GM12878 (cell line): ENCODE data around the gene PLCB4. TPM values are rescaled to one million over a fixed set of nuclear protein-coding genes. Genes with fewer than 3 reads are reported as not detected.

Source experiments
- ATAC-seq: fragments of 200-7000 bp; cut with Tn5 transposase; 3 replicates; pipeline ENCODE4 v1.9.1; 2020; ENCODE audit warnings: mild to moderate bottlenecking, moderate library complexity
- BruUV-seq: library from RNA; stranded (reverse); fragments of 400-500 nt; replicated peaks from 2 replicates; lab custom pipeline; 2021; lab: Mats Ljungman, UMichigan
- CTCF ChIA-PET: fragments of 300-600 bp; sonication (Branson Sonifier 250); formaldehyde crosslinking; extraction: SDS; loops from one replicate; lab custom pipeline; 2021; ENCODE audit warnings: inconsistent platforms; lab: Yijun Ruan, JAX
- POLR2A ChIA-PET: fragments of 350-600 bp; formaldehyde crosslinking; extraction: SDS; loops from one replicate; lab custom pipeline; 2021; ENCODE audit warnings: inconsistent platforms; lab: Charles Lee
- RAD21 ChIA-PET: fragments of 300-600 bp; sonication (Branson Sonifier 250); formaldehyde crosslinking; loops from one replicate; lab custom pipeline; 2023; ENCODE audit warnings: antibody characterized with exemption; ENCODE audit not compliant: unreplicated experiment; lab: Charles Lee
- SMC1A ChIA-PET: fragments of 300-600 bp; sonication (Branson Sonifier 250); formaldehyde crosslinking; loops from one replicate; lab custom pipeline; 2023; ENCODE audit not compliant: unreplicated experiment, uncharacterized antibody; lab: Charles Lee
- DNase-seq: peaks from one replicate; pipeline ENCODE4 v3.0.0-alpha.2; 2011; ENCODE audit warnings: low read depth, low spot score
- FAIRE-seq: peaks from 3 replicates; lab custom pipeline; 2011; peaks lifted over from hg19 to GRCh38; lab: Jason Lieb, UNC
- H2AFZ ChIP-seq: 2 replicates; pipeline ENCODE4 v1.6.0; 2011; ENCODE audit warnings: low read depth, low read length, control low read depth; ENCODE audit not compliant: control insufficient read depth
- H3K27ac ChIP-seq: 2 replicates; pipeline ENCODE4 v1.5.1; 2011; ENCODE audit warnings: control low read depth; ENCODE audit not compliant: control insufficient read depth, insufficient read depth
- H3K27me3 ChIP-seq, 2 experiments: replicated peaks in 1 of 2; 2 replicates each; pipeline versions ENCODE4 v1.6.0 to v1.6.1; 2011; ENCODE audit warnings: low read length in 1 of 2; ENCODE audit not compliant: control insufficient read depth in 2 of 2, insufficient read depth in 2 of 2
- H3K36me3 ChIP-seq, 2 experiments: 2 replicates each; pipeline ENCODE4 v1.5.1; 2011; ENCODE audit warnings: low read length in 1 of 2; ENCODE audit not compliant: control insufficient read depth in 2 of 2, insufficient read depth in 2 of 2
- H3K4me1 ChIP-seq: 2 replicates; pipeline ENCODE4 v1.6.1; 2011; ENCODE audit warnings: mild to moderate bottlenecking, low read length, moderate library complexity, mixed read lengths; ENCODE audit not compliant: control insufficient read depth, insufficient read depth
- H3K4me2 ChIP-seq: 2 replicates; pipeline ENCODE4 v1.6.0; 2011; ENCODE audit warnings: control low read depth; ENCODE audit not compliant: control insufficient read depth, insufficient read depth
- H3K4me3 ChIP-seq: fragments of 200-600 bp; sonication (generic); 2 replicates; pipeline ENCODE4 v1.5.1; 2016
- H3K79me2 ChIP-seq: 2 replicates; pipeline ENCODE4 v1.6.0; 2011; ENCODE audit warnings: low read length; ENCODE audit not compliant: control insufficient read depth, insufficient read depth
- H3K9ac ChIP-seq: 2 replicates; pipeline ENCODE4 v1.8.0; 2011; ENCODE audit warnings: low read length, control low read depth, mixed read lengths; ENCODE audit not compliant: control insufficient read depth, insufficient read depth
- H3K9me3 ChIP-seq: replicated peaks from 3 replicates; pipeline ENCODE4 v1.5.1; 2011; ENCODE audit warnings: mild to moderate bottlenecking, low read length; ENCODE audit not compliant: control insufficient read depth, insufficient read depth
- H4K20me1 ChIP-seq: 2 replicates; pipeline ENCODE4 v1.6.0; 2011; ENCODE audit not compliant: control insufficient read depth, insufficient read depth
- BACH1 ChIP-seq: fragments of 450-650 bp; IDR thresholded peaks from 2 replicates; pipeline ENCODE4 v1.6.1; 2017; ENCODE audit warnings: mild to moderate bottlenecking, borderline replicate concordance
- CREB1 ChIP-seq: IDR thresholded peaks from 2 replicates; pipeline ENCODE4 v1.6.1; 2012; ENCODE audit warnings: low read depth, mild to moderate bottlenecking, inconsistent platforms
- CTCF ChIP-seq, 3 experiments: IDR thresholded peaks in 2 of 3; conservative IDR thresholded peaks in 1 of 3; 2 replicates each; pipeline ENCODE4 v1.5.1; 2011; ENCODE audit warnings: low read depth in 3 of 3, low read length in 3 of 3, mild to moderate bottlenecking in 3 of 3, control low read depth in 2 of 3, moderate library complexity in 2 of 3, inconsistent platforms in 1 of 3, mixed read lengths in 1 of 3; ENCODE audit not compliant: control insufficient read depth in 2 of 3, insufficient read depth in 1 of 3; ENCODE audit errors: extremely low read depth in 1 of 3
- E4F1 ChIP-seq: fragments of 450-650 bp; IDR thresholded peaks from 2 replicates; pipeline ENCODE4 v1.6.1; 2018; ENCODE audit warnings: borderline replicate concordance, mild to moderate bottlenecking; ENCODE audit not compliant: partially characterized antibody
- EED ChIP-seq: sonication (generic); IDR thresholded peaks from 2 replicates; pipeline ENCODE4 v1.6.1; 2016; ENCODE audit warnings: antibody characterized with exemption, low read depth
- FOXM1 ChIP-seq: IDR thresholded peaks from 2 replicates; pipeline ENCODE4 v1.6.1; 2012; ENCODE audit warnings: low read depth, mild to moderate bottlenecking, inconsistent platforms, low read length, moderate library complexity
- IKZF2 ChIP-seq, 2 experiments: fragments of 450-650 bp; IDR thresholded peaks; 2 replicates each; pipeline ENCODE4 v1.6.1; 2017; ENCODE audit warnings: mild to moderate bottlenecking in 2 of 2, moderate library complexity in 2 of 2
- TCF12 ChIP-seq: IDR thresholded peaks from 2 replicates; pipeline ENCODE4 v1.6.1; 2011; ENCODE audit warnings: low read depth, mild to moderate bottlenecking, low read length
- ZNF274 ChIP-seq: IDR thresholded peaks from one replicate; pipeline ENCODE4 v1.8.0; 2011; ENCODE audit not compliant: insufficient read length, insufficient read depth
- ZNF687 ChIP-seq: fragments of 450-650 bp; IDR thresholded peaks from 2 replicates; pipeline ENCODE4 v1.6.1; 2017; ENCODE audit warnings: mild to moderate bottlenecking, moderate library complexity
- WGBS: methylation state at CpG from one replicate; pipeline ENCODE4 v1.1.6; 2016; ENCODE audit warnings: low lambda C conversion rate; ENCODE audit not compliant: insufficient replicate concordance, insufficient coverage; ENCODE audit errors: missing lambda C conversion rate; 5-methylcytosine and 5-hydroxymethylcytosine counted together
- in situ Hi-C: fragments of 300-500 bp; cut with MboI; formaldehyde crosslinking; loops from 9 replicates; pipeline ENCODE4 v1.14.3; 2018; ENCODE audit warnings: mixed read lengths
- intact Hi-C: fragments of 100-400 bp; cut with micrococcal nuclease; formaldehyde crosslinking; loops from one replicate; pipeline ENCODE4 v1.14.2; 2022; ENCODE audit not compliant: unreplicated experiment
- polyA plus RNA-seq, 11 experiments: library from polyadenylated mRNA; depleted of rRNA in 4 of 11; unstranded in 6 of 11; stranded (reverse) in 5 of 11; fragments of >200 nt; fragmentation: Nextera tagmentation in 4 of 11; fragmentation: Illumina TruSeq in 1 of 11; extraction: Ambion mirVana in 4 of 11; extraction: Trizol in 1 of 11; gene quantifications; 1 replicate in 1 of 11; 2 replicates in 10 of 11; pipeline versions ENCODE4 v1.2.1 to v1.2.3, GENCODE V29; 2011 to 2016; ENCODE audit warnings: inconsistent platforms in 2 of 11, missing spikeins in 2 of 11, low read depth in 1 of 11
- total RNA-seq, 4 experiments: library from RNA; depleted of rRNA in 3 of 4; stranded (reverse); fragments of >200 nt in 3 of 4; fragmentation: Illumina TruSeq in 1 of 4; extraction: Trizol in 1 of 4; gene quantifications; 2 replicates each; pipeline versions ENCODE4 v1.2.1 to v1.2.3, GENCODE V29; 2013 to 2021

PLCB4 gene
- total and polyA plus RNA-seq, 10 of the 15 experiments (the other 5 are each of a cell fraction or from before 2014, with no cell fraction given): not detected

- no peak for TF ChIP-seq ZNF687
- TF ChIP-seq EED: no peak
- no peak for TF ChIP-seq E4F1
- no peak for TF ChIP-seq IKZF2 (IDR thresholded peaks at IDR 0.05)
Measured at GRCh38 chr20:9398882-9399281, 330.0 kb downstream of the PLCB4 start (continued).

GRCh38 chr20:9399322-9399721 is 330.4 kb downstream of the PLCB4 start:
- WGBS: 0% methylated on average over 1 of the region's 1 CpG
- intact Hi-C loops: no loop called here
- no peak for FAIRE-seq
- no peak for TF ChIP-seq BACH1
- TF ChIP-seq FOXM1: no peak
- no peak for TF ChIP-seq TCF12
- TF ChIP-seq CREB1: no peak
- TF ChIP-seq CTCF (IDR thresholded peaks at IDR 0.05 in 2 of 3, conservative IDR thresholded peaks at IDR 0.05 in 1 of 3; ENCODE audit: control insufficient read depth in 2 of 3, extremely low read depth in 1 of 3, insufficient read depth in 1 of 3, low read depth in 3 of 3, low read length in 3 of 3): no peak
- TF ChIP-seq ZNF274: no peak

More at GRCh38 chr20:9399322-9399721, 330.4 kb downstream of the PLCB4 start:
- Histone ChIP-seq H3K79me2 (no peaks in the 10 kb centered on the region), H3K9me3 (no peaks in the 10 kb centered on the region; the same call in 2 of the 3 replicates), H4K20me1 (no peaks in the 10 kb centered on the region), H3K9ac (no peak overlapping the region), H2AFZ (no peak overlapping the region), H3K4me3 (no peak overlapping the region), H3K27me3 (no peaks in the 10 kb centered on the region; a peak in 1 of 4 replicates), H3K36me3 (no peaks in the 10 kb centered on the region), H3K4me1 (peaks cover 8% of the 10 kb centered on the region), H3K4me2 (no peak overlapping the region), H3K27ac (no peak overlapping the region)
- BruUV-seq: no TSS peak
- ChIA-PET RAD21 (no interaction called here), SMC1A (no interaction called here), POLR2A (no interaction called here), CTCF (interaction anchor here (1.4 kb wide), 1 partner anchor 9 kb away, joined by 6 read pairs; no protein-coding TSS in a partner anchor)
- in situ Hi-C loops: no loop called here
- no peak for ATAC-seq
- DNase-seq: no peak
